Effector CD8-positive, alpha-beta T cell (primary cell): ENCODE results near the gene ZNF516.

ENCODE experiments used
- DNase-seq: peaks from one replicate; lab custom pipeline; 2025; lab: John Stamatoyannopoulos, UW

The ZNF516 gene

DNA sequence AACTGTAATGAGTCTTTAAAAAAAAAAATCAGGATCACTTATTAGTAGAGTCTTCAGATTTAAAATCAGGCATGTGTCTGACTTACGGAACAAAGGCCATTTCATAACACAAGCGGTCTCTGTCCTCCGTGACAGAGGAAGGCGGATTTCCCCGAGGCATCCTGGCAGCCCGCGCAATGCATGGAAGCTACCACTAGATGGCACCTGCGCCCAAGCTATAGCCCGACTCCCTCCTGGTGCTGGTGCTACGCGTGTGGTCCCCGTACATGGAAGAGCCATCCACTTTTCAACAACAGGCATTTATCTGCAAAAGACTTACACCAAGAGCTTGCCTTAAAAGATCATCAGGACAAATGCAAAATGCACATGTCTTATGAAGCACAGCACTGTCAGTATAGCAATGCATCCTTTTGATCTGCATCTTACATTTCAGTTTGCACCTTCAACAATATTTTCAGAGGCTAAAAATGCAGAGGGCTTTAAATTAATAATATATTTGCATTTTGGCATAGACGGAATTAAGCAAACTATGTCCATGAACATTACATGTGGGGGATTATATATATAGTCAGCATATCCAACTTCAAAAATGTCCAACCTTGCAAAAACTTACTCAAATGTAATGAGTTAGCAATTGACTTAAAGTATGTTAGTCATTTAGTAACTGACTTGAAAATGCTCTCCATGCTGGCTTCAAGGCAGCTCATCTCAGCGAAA is 96.0 kb downstream of the ZNF516 start:
- DNase-seq = peak; percentile 60

DNA sequence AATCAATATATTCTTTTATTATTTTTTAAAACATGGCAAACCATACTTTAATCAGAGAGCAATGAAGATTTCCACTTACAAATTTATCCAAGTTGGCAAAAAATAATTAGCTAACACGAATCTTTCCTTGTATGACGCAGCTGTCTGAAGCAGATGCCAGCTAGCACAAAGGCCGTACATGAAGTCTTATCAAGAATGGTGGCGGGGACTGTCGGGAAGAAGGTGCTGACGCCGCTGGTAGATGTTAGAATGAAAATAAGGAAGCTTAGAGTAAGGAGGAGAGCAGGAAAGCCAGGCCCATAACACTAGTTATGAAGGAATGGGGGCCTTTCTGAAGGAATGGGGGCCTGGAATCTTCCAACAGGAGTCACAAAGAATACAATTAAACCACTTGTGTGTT is 96.7 kb downstream of the ZNF516 start:
- DNase-seq = no peak

GRCh38 chr18:76397631-76398030 is 97.4 kb downstream of the ZNF516 start:
- no peak for DNase-seq

- no peak for DNase-seq
These were observed 98.2 kb downstream of the ZNF516 start for GRCh38 chr18:76396792-76397191.

DNA sequence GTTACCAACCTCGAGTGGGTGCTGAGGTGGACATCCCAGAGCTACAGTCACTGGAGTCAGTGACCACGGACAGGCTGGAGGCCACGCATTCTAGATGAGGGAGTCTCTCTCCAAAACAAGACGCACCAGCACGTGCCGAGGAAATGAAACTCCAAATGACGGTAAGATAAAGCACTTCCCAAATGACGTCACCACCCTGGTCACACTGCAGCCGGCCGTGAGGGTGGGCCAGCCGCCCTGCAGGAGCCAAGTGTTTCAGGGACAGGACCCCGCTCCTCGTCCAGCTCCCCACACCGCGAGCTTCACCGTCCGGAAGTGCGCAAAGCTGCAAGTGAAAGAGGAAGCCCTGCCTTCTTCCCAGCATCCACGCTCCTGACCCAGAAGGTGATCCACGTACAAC is 99.4 kb downstream of the ZNF516 start:
- DNase-seq = no peak

GRCh38 chr18:76394780-76395476 is 100.1 kb downstream of the ZNF516 start:
- no peak for DNase-seq

DNA sequence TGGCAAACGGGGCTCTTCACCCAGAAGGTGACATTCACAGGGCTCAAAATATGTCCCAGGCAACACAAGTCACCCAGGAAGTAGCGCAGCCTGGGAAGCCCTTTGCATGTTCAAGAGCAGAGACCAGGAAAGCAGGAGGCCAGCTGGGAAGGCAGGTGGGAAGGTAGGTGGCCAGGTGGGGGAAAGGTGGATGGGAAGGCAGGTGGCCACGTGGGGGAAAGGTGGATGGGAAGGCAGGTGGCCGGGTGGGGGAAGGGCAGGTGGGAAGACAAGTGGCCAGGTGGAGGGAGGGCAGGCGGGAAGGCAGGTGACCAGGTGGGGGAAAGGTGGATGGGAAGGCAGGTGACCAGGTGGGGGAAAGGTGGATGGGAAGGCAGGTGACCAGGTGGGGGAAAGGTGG is 102.7 kb downstream of the ZNF516 start:
- DNase-seq = no peak

DNA sequence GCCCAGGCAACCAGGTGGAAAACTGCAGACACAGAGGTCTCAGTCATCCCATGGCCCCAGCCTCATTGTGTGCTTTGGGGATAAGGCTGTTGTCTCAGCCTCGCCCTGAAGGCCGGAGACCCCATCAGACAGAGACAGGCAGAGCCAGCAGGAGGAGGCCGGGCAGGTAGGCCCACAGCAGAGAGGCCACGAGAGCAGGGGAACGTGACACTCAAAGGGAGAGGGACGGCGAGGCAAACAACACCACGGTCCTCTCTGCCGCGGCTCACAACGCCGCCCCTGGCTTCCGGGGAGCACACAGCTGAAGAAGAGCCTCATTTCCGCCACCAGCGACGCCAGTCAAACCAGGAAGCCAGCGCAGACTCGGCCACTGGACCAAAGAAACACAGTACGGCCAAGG is 103.3 kb downstream of the ZNF516 start:
- DNase-seq = no peak

DNA sequence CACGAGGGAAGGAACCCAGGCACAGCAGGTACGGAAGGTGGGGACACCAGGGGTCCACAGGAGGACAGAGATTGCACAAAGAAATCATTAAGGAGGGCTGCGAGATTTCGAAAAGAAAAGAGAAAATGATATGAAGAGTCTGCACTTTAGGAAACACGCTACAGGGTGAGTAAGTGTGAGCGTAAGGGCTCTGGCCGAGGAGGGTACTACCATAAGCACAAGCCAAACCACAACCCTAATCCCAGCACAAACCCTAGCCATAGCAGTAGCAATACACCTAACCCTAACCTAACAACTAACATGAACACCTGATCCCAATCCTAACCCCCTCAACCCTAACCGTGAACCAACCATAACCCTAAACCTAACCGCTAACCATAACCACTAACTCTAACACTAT is 104.0 kb downstream of the ZNF516 start:
- DNase-seq = no peak

- DNase-seq = no peak
These were observed 104.5 kb downstream of the ZNF516 start for GRCh38 chr18:76390452-76391035.

- no peak for DNase-seq
These were observed 105.3 kb downstream of the ZNF516 start for GRCh38 chr18:76389716-76390115.

DNA sequence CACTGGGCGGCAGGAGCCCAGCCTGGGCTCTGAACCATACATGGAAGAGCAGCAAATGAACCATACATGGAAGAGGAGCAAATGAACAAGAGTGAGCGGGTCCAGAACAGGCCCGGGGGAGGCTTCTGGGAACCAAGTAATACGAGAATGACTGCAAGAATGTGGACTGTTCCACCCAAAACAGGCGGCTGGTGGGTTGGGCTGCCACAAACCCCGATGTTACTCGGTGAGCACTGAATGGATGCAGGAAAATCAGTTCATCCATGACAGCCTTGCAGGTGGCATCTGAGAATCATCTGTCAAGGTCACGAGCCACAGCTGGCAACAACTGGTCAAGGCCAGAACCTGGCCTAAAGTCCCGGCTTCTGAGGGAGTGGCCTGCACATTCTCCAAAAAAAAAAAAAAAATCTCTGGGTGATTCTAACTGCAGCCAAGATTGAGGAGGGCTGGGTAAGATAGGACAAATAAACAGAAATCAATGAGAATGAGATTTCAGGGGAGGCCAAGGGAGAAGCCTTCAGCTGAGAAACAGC is 106.1 kb downstream of the ZNF516 start:
- DNase-seq = no peak

- no peak for DNase-seq
These were observed 106.8 kb downstream of the ZNF516 start for GRCh38 chr18:76388261-76388660.

- no peak for DNase-seq
These were observed 107.4 kb downstream of the ZNF516 start for GRCh38 chr18:76387608-76388007.

GRCh38 chr18:76386886-76387285 is 108.2 kb downstream of the ZNF516 start:
- DNase-seq = no peak

DNA sequence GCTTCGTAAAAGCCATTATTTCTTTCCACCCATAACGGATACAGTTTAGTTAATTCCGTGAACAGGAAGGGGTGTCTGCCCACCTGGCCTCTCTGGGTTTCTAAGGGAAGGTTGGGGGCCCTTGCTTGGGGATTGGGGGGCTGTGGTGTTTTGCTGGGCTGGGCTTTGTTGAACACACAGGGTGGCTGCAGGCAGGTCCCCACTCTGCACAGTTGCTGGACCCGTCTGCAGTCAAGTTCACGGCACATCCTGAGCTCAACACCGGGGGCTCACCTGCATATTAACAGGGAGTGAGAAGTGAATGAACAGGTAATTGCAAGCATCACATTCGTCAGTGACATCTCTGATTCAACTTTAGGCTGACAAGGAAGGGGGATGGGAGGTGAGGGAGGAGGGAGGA is 109.0 kb downstream of the ZNF516 start:
- no peak for DNase-seq

- no peak for DNase-seq
These were observed 109.4 kb downstream of the ZNF516 start for GRCh38 chr18:76385681-76385975.

GRCh38 chr18:76384861-76385680 is 110.0 kb downstream of the ZNF516 start:
- no peak for DNase-seq

DNA sequence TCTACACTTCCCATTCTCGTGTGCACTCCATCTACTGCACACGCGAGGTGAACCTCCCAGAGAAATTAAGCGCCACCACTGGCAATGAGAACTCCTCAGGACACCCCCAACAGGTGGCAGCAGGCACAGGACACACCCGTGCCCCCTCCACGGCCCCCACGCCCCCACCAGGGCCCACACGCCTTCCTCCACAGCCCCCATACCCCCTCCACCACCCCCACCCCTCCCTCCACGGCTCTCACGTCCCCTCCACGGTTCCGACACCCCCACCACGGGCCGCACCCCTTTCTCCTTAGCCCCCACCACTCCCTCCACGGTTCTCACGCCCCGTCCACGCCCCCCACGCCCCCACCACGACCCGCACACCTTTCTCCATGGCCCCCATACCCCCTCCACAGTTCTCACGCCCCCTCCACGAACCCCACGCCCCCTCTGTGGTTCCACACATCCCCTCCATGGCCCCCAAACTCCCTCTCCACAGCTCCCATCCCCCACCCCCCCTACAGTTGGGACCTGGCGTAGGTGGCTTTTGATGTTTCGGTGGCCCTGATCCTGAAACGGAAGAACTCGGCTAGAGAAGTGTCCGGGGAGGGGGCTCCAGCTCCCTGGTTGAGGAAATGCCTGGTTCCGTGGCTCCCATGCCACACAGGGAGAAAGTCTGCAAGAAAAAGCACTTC is 110.8 kb downstream of the ZNF516 start:
- DNase-seq = no peak

DNA sequence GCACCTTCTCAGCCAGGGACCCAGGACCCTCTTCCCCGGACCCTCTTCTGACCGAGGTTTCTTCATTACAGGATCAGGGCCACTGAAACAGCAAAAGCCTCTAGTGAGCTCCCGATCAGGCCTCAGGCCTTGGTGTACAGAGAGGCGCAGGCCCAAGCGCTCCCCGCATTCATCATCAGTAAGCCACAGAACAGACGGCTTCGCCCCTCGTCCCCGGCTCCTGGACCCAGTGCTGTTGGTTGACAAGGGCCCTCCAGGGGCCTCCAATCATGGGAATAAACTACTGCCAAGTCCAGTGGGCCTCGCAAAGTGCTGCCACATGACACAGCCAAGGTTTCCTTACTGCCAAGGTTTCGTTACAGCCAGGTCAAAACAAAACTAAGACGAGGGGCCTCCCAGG is 111.4 kb downstream of the ZNF516 start:
- no peak for DNase-seq

GRCh38 chr18:76382275-76382674 is 112.8 kb downstream of the ZNF516 start:
- DNase-seq = no peak
